ENCODE measurements around the gene THUMPD3.

THUMPD3 gene

DNA sequence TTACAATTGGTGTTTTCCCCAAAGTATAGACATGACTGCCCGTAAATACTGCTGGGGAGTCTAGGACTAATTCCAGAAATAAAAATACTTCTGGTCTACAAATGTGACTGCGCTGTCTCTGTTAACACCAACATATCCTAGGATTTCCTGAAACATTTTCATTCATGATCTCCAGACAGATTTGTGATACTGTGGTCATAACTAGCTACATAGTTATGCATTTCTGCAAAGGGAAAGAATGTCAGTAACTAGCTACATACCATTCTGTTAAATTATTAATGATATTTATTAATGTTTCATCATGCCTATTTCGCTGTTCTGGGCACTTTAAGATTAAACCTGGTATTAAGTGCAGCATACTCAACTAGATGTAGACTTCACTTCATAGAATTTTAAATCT is 67.9 kb downstream of the THUMPD3 start:
- TF ChIP-seq, protein P1, sequence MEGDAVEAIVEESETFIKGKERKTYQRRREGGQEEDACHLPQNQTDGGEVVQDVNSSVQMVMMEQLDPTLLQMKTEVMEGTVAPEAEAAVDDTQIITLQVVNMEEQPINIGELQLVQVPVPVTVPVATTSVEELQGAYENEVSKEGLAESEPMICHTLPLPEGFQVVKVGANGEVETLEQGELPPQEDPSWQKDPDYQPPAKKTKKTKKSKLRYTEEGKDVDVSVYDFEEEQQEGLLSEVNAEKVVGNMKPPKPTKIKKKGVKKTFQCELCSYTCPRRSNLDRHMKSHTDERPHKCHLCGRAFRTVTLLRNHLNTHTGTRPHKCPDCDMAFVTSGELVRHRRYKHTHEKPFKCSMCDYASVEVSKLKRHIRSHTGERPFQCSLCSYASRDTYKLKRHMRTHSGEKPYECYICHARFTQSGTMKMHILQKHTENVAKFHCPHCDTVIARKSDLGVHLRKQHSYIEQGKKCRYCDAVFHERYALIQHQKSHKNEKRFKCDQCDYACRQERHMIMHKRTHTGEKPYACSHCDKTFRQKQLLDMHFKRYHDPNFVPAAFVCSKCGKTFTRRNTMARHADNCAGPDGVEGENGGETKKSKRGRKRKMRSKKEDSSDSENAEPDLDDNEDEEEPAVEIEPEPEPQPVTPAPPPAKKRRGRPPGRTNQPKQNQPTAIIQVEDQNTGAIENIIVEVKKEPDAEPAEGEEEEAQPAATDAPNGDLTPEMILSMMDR (IDR thresholded peaks at IDR 0.05), result no peak
- DNase-seq (ENCODE audit: low spot score), result no peak
- Histone ChIP-seq H3K27ac (no peak overlapping the region), H3K4me3 (no peak overlapping the region)

DNA sequence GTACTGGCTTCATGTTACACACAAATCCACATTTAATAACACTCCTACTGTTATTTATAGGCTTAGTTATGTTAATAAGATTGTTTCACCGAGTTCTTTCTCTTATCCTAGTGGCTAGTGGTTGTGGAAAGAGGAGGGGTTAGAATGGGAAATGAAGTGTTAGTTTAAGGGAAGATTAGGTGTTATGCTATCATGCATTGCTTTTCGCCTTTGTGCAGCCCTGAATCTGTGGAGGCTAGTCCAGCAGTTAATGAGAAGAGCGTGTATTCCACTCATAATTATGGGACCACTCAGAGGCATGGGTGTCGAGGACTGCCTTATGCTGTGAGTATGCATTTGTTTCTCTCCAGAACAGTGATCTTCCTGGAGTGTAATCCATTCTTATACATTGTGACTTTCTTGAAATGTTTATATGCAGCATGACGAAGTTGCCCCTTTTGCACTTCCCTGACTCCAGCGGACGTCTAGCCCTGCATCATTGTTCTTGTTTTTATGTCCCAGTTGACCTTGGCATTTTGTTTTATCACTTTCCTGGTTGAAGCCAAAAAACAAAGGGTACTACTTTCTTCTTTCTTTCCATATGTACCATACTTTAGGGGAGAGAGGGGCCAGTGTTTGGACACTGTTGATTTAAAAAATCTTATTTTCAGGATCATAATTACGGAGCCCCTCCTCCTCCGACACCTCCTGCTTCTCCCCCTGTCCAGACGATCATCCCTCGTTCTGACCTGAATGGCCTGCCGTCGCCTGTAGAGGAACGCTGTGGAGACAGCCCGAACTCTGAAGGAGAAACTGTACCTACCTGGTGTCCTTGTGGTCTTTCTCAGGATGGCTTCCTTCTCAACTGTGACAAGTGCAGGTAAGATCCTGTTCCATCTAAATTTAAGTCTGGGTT is 71.0 kb downstream of the THUMPD3 start:
- TF ChIP-seq, protein P1 (IDR thresholded peaks at IDR 0.05), result no peak
- no peak for DNase-seq (ENCODE audit: low spot score)
- no peak overlapping the region for H3K4me3 ChIP-seq
- no peak overlapping the region for H3K27ac ChIP-seq

DNA sequence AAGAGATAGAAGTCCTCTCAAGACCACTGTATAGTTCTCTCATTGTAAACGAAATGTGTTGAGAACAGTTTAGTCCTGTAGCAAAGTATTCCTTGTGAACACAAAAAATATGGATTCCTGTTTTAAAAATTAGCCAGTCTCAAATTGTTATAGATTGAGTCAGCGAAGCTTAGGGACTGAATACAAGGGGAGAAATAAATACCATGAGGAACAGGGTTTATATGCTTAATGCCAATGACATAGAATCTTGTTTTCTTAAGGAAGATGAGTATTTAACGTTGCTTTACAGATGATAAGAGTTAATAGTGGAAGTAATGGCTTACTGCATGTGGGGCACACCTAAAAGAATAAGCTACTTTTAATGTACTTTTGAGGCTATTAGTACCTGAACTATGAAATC is 72.5 kb downstream of the THUMPD3 start:
- TF ChIP-seq, protein P1 (IDR thresholded peaks at IDR 0.05), result no peak
- DNase-seq (ENCODE audit: low spot score), result no peak
- H3K4me3 ChIP-seq, result no peak overlapping the region
- H3K27ac ChIP-seq, result no peak overlapping the region

Data from coronary artery (tissue), 2 donors.